Trophoblast cell (in vitro differentiated cells and primary cell): ENCODE measurements around the gene RAG1.

ENCODE experiments used
- DNase-seq, 2 donors: peaks; one replicate each; pipeline ENCODE4 v3.0.0-alpha.2; 2016
- H2AFZ ChIP-seq: 2 replicates; pipeline ENCODE4 v1.6.1; 2013; ENCODE audit warnings: low read length, moderate library complexity, mild to moderate bottlenecking; ENCODE audit not compliant: insufficient read depth, poor library complexity
- H2AK5ac ChIP-seq: 2 replicates; pipeline ENCODE4 v1.6.1; 2013; ENCODE audit warnings: mild to moderate bottlenecking, low read length
- H2BK120ac ChIP-seq: 2 replicates; pipeline ENCODE4 v1.6.1; 2013; ENCODE audit warnings: low read length, mild to moderate bottlenecking, moderate library complexity; ENCODE audit not compliant: insufficient read depth, poor library complexity
- H2BK12ac ChIP-seq: 2 replicates; pipeline ENCODE4 v1.6.1; 2013; ENCODE audit warnings: mild to moderate bottlenecking, low read length, moderate library complexity
- H2BK5ac ChIP-seq: 2 replicates; pipeline ENCODE4 v1.6.1; 2013; ENCODE audit warnings: low read length, low read depth, moderate library complexity, mild to moderate bottlenecking; ENCODE audit not compliant: poor library complexity
- H3K14ac ChIP-seq: 2 replicates; pipeline ENCODE4 v1.6.1; 2013; ENCODE audit warnings: mild to moderate bottlenecking, low read length
- H3K18ac ChIP-seq: 2 replicates; pipeline ENCODE4 v1.6.1; 2013; ENCODE audit warnings: mild to moderate bottlenecking, low read length
- H3K23ac ChIP-seq: 2 replicates; pipeline ENCODE4 v1.6.1; 2013; ENCODE audit warnings: low read length
- H3K27ac ChIP-seq: 2 replicates; pipeline ENCODE4 v1.5.1; 2013; ENCODE audit warnings: low read depth, mild to moderate bottlenecking, inconsistent platforms, low read length, moderate library complexity
- H3K27me3 ChIP-seq: 2 replicates; pipeline ENCODE4 v1.6.1; 2013; ENCODE audit warnings: inconsistent platforms, mild to moderate bottlenecking, low read length, moderate library complexity; ENCODE audit not compliant: insufficient read depth
- H3K36me3 ChIP-seq, 2 experiments: 1 replicate in 1 of 2; 2 replicates in 1 of 2; pipeline ENCODE4 v1.6.1; 2013; ENCODE audit warnings: low read length in 2 of 2, mild to moderate bottlenecking in 2 of 2, moderate library complexity in 1 of 2; ENCODE audit not compliant: insufficient read depth in 2 of 2, control insufficient read depth in 1 of 2
- H3K4ac ChIP-seq: 2 replicates; pipeline ENCODE4 v1.6.1; 2013; ENCODE audit warnings: low read depth, mild to moderate bottlenecking, low read length, moderate library complexity
- H3K4me1 ChIP-seq, 2 experiments: 1 replicate in 1 of 2; 2 replicates in 1 of 2; pipeline ENCODE4 v1.6.1; 2013; ENCODE audit warnings: low read length in 2 of 2, mild to moderate bottlenecking in 2 of 2, moderate library complexity in 1 of 2; ENCODE audit not compliant: insufficient read depth in 2 of 2, control insufficient read depth in 1 of 2
- H3K4me2 ChIP-seq: 2 replicates; pipeline ENCODE4 v1.6.1; 2013; ENCODE audit warnings: inconsistent platforms, mild to moderate bottlenecking, low read length, moderate library complexity
- H3K4me3 ChIP-seq: 2 replicates; pipeline ENCODE4 v1.5.1; 2013; ENCODE audit warnings: mild to moderate bottlenecking, low read depth, low read length, inconsistent platforms
- H3K79me1 ChIP-seq: one replicate; pipeline ENCODE4 v1.6.1; 2013; ENCODE audit warnings: low read length
- H3K79me2 ChIP-seq: 2 replicates; pipeline ENCODE4 v1.6.1; 2013; ENCODE audit warnings: low read length, mild to moderate bottlenecking; ENCODE audit not compliant: control insufficient read depth, insufficient read depth, poor library complexity
- H3K9ac ChIP-seq: 2 replicates; pipeline ENCODE4 v1.6.1; 2013; ENCODE audit warnings: mild to moderate bottlenecking, low read length
- H3K9me3 ChIP-seq: 2 replicates; pipeline ENCODE4 v1.6.1; 2013; ENCODE audit warnings: low read depth, mild to moderate bottlenecking, control low read depth, inconsistent platforms, low read length; ENCODE audit not compliant: insufficient read depth
- H4K12ac ChIP-seq: 2 replicates; pipeline ENCODE4 v1.6.1; 2013; ENCODE audit warnings: low read depth, mild to moderate bottlenecking, low read length, moderate library complexity
- H4K8ac ChIP-seq: 2 replicates; pipeline ENCODE4 v1.6.1; 2013; ENCODE audit warnings: low read depth, mild to moderate bottlenecking, low read length, moderate library complexity
- H4K91ac ChIP-seq: one replicate; pipeline ENCODE4 v1.6.1; 2013; ENCODE audit warnings: low read depth, mild to moderate bottlenecking, low read length, moderate library complexity
- WGBS: extraction: QIAGEN DNeasy Blood & Tissue Kit; methylation state at CpG from one replicate; pipeline ENCODE4 v1.1.7; 2013; ENCODE audit warnings: missing lambda C conversion rate; ENCODE audit not compliant: insufficient read length, insufficient coverage; ENCODE audit errors: extremely low coverage; 5-methylcytosine and 5-hydroxymethylcytosine counted together

RAG1 gene

DNA sequence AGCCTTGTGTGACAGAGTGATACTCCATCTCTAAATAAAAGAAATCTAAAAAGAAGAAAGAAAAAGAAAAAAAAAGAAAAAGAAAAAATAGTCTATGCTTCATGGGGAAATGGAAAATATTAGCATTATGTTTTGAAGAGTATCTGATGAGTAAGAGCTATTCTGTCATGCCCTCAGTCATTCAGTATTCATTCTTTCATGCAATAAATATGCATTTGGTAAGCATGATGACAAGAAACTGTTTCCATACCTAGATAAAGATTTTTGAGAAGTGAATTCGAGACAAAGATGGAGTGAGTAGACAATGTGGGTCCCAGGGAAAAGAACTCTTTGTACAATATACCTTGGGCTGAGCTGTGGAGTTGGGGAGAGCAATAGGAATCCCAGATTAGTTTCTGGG is 20.3 kb downstream of the RAG1 start:
- Histone ChIP-seq H3K79me2 (no peaks in the 10 kb centered on the region), H3K4me1 (no peaks in the 10 kb centered on the region), H3K4me3 (no peak overlapping the region), H3K27me3 (no peaks in the 10 kb centered on the region), H3K23ac (no peak overlapping the region), H4K8ac (no peak overlapping the region), H3K36me3 (no peaks in the 10 kb centered on the region), H3K9me3 (no peaks in the 10 kb centered on the region), H3K4ac (no peak overlapping the region), H3K27ac (no peak overlapping the region), H3K9ac (no peak overlapping the region), H2AFZ (no peak overlapping the region), H4K12ac (no peak overlapping the region), H2BK12ac (no peak overlapping the region), H2BK120ac (no peak overlapping the region), H2BK5ac (no peak overlapping the region), H3K18ac (no peak overlapping the region), H3K79me1 (no peaks in the 10 kb centered on the region), H2AK5ac (no peak overlapping the region), H4K91ac (no peak overlapping the region), H3K14ac (no peak overlapping the region), H3K4me2 (no peak overlapping the region)
- no peak for DNase-seq
- no CpG with 5 or more reads among the region's 1 CpG for WGBS

DNA sequence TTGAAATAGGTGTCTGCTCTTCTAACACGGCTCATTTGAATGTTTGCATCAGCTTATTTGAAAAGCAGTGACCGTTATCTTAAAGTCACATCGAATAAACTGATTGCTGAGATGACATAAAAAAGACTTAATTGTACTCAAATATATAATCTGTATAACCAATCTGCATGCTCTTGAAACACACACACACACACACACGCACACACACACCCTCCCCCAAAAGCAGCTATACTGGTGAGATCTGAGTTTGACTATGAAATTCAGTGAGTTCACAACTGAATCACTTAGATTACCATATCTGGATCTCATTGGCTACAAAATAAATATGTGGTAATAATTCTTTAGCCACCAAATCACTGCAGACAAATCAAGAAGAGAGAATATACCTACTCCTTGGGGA is 22.7 kb downstream of the RAG1 start:
- H3K14ac ChIP-seq, result no peak overlapping the region
- no peaks in the 10 kb centered on the region for H3K27me3 ChIP-seq
- H3K18ac ChIP-seq, result no peak overlapping the region
- H2BK12ac ChIP-seq, result no peak overlapping the region
- no peak overlapping the region for H3K4me2 ChIP-seq
- H2BK120ac ChIP-seq, result no peak overlapping the region
- no peak overlapping the region for H2BK5ac ChIP-seq
- no peak overlapping the region for H2AK5ac ChIP-seq
- no peak overlapping the region for H3K4ac ChIP-seq
- H3K27ac ChIP-seq, result no peak overlapping the region
- no peak for DNase-seq
- H3K9ac ChIP-seq, result no peak overlapping the region
- no peak overlapping the region for H4K12ac ChIP-seq
- no peak overlapping the region for H4K8ac ChIP-seq
- H3K4me1 ChIP-seq, result no peaks in the 10 kb centered on the region
- H2AFZ ChIP-seq, result no peak overlapping the region
- H3K79me1 ChIP-seq, result no peaks in the 10 kb centered on the region
- H3K79me2 ChIP-seq, result peaks cover 2% of the 10 kb centered on the region
- no peak overlapping the region for H3K23ac ChIP-seq
- H3K4me3 ChIP-seq, result no peak overlapping the region
- WGBS, result no CpG with 5 or more reads among the region's 4 CpGs
- no peaks in the 10 kb centered on the region for H3K36me3 ChIP-seq
- no peaks in the 10 kb centered on the region for H3K9me3 ChIP-seq
- H4K91ac ChIP-seq, result no peak overlapping the region

DNA sequence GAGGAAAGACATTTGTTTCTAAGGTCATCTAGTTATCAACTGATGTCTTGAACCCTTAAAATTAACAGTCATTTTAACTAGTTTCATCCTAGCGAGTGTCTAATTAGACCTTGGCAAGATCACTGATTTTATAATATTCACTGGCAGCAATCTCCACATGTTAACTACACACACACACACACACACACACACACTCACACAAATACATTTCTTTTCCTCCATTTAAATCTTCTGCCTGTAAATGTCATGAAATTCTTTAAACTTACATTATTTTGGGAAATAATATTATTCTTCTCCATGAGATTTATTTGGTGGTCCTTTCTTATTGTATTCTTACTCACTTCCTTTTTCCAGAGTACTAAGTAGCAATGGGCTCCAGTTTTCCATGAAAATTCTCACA is 23.6 kb downstream of the RAG1 start:
- no peak overlapping the region for H2BK120ac ChIP-seq
- H3K79me1 ChIP-seq, result no peaks in the 10 kb centered on the region
- H3K27me3 ChIP-seq, result no peaks in the 10 kb centered on the region
- no peak for DNase-seq
- no peak overlapping the region for H4K8ac ChIP-seq
- H2BK12ac ChIP-seq, result no peak overlapping the region
- no peaks in the 10 kb centered on the region for H3K36me3 ChIP-seq
- no peak overlapping the region for H3K23ac ChIP-seq
- H3K4ac ChIP-seq, result no peak overlapping the region
- no peaks in the 10 kb centered on the region for H3K9me3 ChIP-seq
- H2BK5ac ChIP-seq, result no peak overlapping the region
- H3K18ac ChIP-seq, result no peak overlapping the region
- no peak overlapping the region for H2AK5ac ChIP-seq
- H4K12ac ChIP-seq, result no peak overlapping the region
- H3K14ac ChIP-seq, result no peak overlapping the region
- H2AFZ ChIP-seq, result no peak overlapping the region
- WGBS, result no CpG with 5 or more reads among the region's 1 CpG
- H4K91ac ChIP-seq, result no peak overlapping the region
- H3K79me2 ChIP-seq, result peaks cover 2% of the 10 kb centered on the region
- no peak overlapping the region for H3K27ac ChIP-seq
- no peaks in the 10 kb centered on the region for H3K4me1 ChIP-seq
- no peak overlapping the region for H3K4me3 ChIP-seq
- H3K4me2 ChIP-seq, result no peak overlapping the region
- H3K9ac ChIP-seq, result no peak overlapping the region

DNA sequence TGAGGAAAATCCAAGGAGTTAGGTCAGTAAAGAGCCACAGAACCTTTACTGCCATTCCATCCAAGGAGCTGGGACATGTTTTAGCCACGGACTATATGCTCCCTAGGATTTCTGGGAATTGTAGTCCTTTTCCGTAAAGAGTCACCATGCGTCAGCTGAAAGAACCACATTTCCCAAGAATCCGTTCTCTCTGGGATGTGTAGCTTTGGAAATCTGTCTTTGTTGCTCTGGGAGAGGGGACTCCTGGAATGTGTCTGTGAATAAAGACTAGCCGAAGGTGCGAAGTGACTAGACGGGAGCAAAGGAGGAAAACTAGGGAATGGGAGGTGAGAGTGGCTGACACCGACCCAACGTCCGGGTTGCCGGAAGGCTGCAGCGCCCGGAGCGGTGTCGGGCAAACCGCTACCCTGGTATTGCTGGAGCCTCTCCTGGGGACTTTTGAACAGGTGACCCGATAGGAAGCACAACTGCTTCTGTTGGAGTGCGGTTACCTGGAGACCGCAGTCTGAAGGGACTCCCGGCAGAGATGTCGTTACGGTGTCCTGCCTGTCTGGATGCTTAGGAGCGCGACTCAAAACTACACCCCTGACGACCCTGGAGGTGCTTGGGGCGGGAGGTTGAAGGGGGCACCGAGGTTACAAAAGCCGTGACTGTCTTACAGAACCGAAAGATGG is 26.6 kb downstream of the RAG1 start, which contains the start of gene IFTAP:
TSS of gene IFTAP (plus strand) at position 187 of the 674 bp plus-strand sequence. CDS start 15,602 bp downstream, outside the sequence.
- H3K9me3 ChIP-seq, result no peaks in the 10 kb centered on the region
- H2BK12ac ChIP-seq, result no peak within 1 kb of the TSS
- H2AFZ ChIP-seq, result peak within 1 kb of the TSS; percentile 79
- H3K4me3 ChIP-seq, result peak within 1 kb of the TSS; percentile 93
- H3K4me1 ChIP-seq, result no peaks in the 10 kb centered on the region
- H3K23ac ChIP-seq, result no peak within 1 kb of the TSS
- DNase-seq, result peak; percentile 63 to 90
- peaks cover 2% of the 10 kb centered on the region for H3K79me2 ChIP-seq
- no CpG with 5 or more reads among the region's 29 CpGs for WGBS
- peak within 1 kb of the TSS; percentile 10 for H4K12ac ChIP-seq
- H4K8ac ChIP-seq, result peak within 1 kb of the TSS; percentile 89
- H4K91ac ChIP-seq, result no peak within 1 kb of the TSS
- no peak within 1 kb of the TSS for H2BK5ac ChIP-seq
- H3K27me3 ChIP-seq, result no peaks in the 10 kb centered on the region
- H2BK120ac ChIP-seq, result peak within 1 kb of the TSS; percentile 38
- no peaks in the 10 kb centered on the region for H3K36me3 ChIP-seq
- no peak within 1 kb of the TSS for H3K27ac ChIP-seq
- no peak within 1 kb of the TSS for H3K14ac ChIP-seq
- no peak within 1 kb of the TSS for H3K4ac ChIP-seq
- H3K18ac ChIP-seq, result no peak within 1 kb of the TSS
- H3K9ac ChIP-seq, result peak within 1 kb of the TSS; percentile 83
- peak within 1 kb of the TSS; percentile 77 for H3K4me2 ChIP-seq
- H3K79me1 ChIP-seq, result no peaks in the 10 kb centered on the region
- no peak within 1 kb of the TSS for H2AK5ac ChIP-seq
